GM13977 (cell line): ENCODE measurements around the gene EMP3.
"Not testable (repeated sequence)": the region's sequence is repeated elsewhere in the genome, so short reads cannot be mapped to it uniquely, and the experiment has no call there.

Source experiments
- DNase-seq: peaks from one replicate; pipeline ENCODE4 v3.0.0; 2012; ENCODE audit warnings: low spot score
- CTCF ChIP-seq: IDR thresholded peaks from 2 replicates; pipeline ENCODE4 v1.5.1; 2012; ENCODE audit warnings: mild to moderate bottlenecking, control low read depth; ENCODE audit not compliant: insufficient read depth; ENCODE audit errors: extremely low read depth, missing control alignments
- in situ Hi-C: fragments of 300-500 bp; cut with MboI; formaldehyde crosslinking; loops from one replicate; pipeline ENCODE4 v1.12.0; 2022; ENCODE audit warnings: low sequenced_read_pairs, low pct_unique_long_range_greater_than_20kb, mixed read lengths, inconsistent platforms; ENCODE audit not compliant: unreplicated experiment

The EMP3 gene

GRCh38 chr19:48301886-48302599 is 23.3 kb upstream of the EMP3 start:
- no peak for TF ChIP-seq CTCF

GRCh38 chr19:48302600-48302959 is 22.8 kb upstream of the EMP3 start:
- no peak for TF ChIP-seq CTCF
- in situ Hi-C loops: no loop called here

More at GRCh38 chr19:48301886-48302599, 23.3 kb upstream of the EMP3 start:
- no peak for DNase-seq
- in situ Hi-C loops: no loop called here

GRCh38 chr19:48303367-48303766 is 22.0 kb upstream of the EMP3 start:
- DNase-seq: no peak
- in situ Hi-C loops: no loop called here
- TF ChIP-seq CTCF: no peak

More at GRCh38 chr19:48302600-48302959, 22.8 kb upstream of the EMP3 start:
- no peak for DNase-seq

GRCh38 chr19:48303866-48304265 is 21.5 kb upstream of the EMP3 start:
- TF ChIP-seq CTCF: no peak
- in situ Hi-C loops: no loop called here
- no peak for DNase-seq

- peak; percentile 42 for TF ChIP-seq CTCF
- no peak for DNase-seq
- in situ Hi-C loops: no loop called here
These were observed 16.4 kb upstream of the EMP3 start for GRCh38 chr19:48308631-48309586.

GRCh38 chr19:48309731-48310130 is 15.6 kb upstream of the EMP3 start:
- in situ Hi-C loops: loop anchor here (10.0 kb wide), 1 partner anchor 275 kb away; no protein-coding TSS in a partner anchor
- DNase-seq: not testable (repeated sequence)

GRCh38 chr19:48310227-48310626 is 15.1 kb upstream of the EMP3 start:
- no peak for DNase-seq
- in situ Hi-C loops: loop anchor here (10.0 kb wide), 1 partner anchor 275 kb away; no protein-coding TSS in a partner anchor
- no peak for TF ChIP-seq CTCF
